GM19324 (cell line): Measurements from ENCODE around the gene SEC22A.

Source experiments
- ATAC-seq: cut with Tn5 transposase; IDR thresholded peaks from one replicate; pipeline ENCODE4 v1.9.1; 2021; ENCODE audit warnings: mild to moderate bottlenecking, moderate library complexity; ENCODE audit not compliant: unreplicated experiment, low FRiP score

SEC22A gene

GRCh38 chr3:123300583-123300982, 98.8 kb downstream of the SEC22A start:
- no peak for ATAC-seq

GRCh38 chr3:123301331-123302184, 99.8 kb downstream of the SEC22A start:
- ATAC-seq: no peak

DNA sequence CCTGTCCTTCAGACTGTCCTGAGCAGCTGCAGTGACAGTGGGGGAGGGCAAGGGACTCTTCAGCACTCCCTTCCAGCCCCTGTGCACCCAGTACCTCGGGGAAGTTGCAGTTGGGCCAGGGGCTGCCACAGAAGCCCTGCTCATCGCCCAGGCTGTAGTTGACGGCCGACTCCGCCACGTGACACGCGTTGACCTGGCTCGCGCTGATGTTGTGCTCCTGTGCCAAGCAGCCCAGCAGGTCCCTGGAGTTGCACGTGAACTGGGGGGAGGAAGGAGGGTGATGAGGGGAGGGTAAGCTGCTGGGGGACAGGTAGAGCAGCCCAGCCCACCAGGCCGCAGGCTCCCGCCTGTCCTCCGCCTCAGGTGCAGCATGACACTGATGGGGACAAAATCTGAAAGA, 101.2 kb downstream of the SEC22A start:
- ATAC-seq: no peak

GRCh38 chr3:123303976-123304560, 102.3 kb downstream of the SEC22A start:
- ATAC-seq: no peak

GRCh38 chr3:123305192-123305591, 103.4 kb downstream of the SEC22A start:
- no peak for ATAC-seq

- no peak for ATAC-seq
Measured at GRCh38 chr3:123307064-123307463, 105.3 kb downstream of the SEC22A start.

DNA sequence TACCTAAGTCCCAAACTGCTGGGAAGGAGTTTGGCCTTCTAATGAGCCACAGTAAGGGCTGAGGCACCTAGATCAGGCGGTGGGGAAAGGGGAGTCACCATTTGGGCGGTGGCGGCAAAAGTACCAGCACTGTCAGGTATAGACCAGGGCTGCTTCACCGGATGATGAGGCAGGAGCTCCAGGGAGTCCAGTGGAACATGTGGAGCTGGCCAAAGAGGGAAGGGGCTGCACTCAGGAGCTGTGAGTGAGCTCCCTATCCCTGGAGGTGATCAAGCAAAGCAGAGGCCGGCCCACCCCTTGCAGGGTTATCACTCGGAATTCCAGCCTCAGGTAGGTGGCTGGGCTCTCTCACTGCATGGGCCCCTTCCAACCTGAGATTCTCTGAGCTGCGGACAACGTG, 108.4 kb downstream of the SEC22A start:
- no peak for ATAC-seq

GRCh38 chr3:123310741-123311140, 109.0 kb downstream of the SEC22A start:
- no peak for ATAC-seq

DNA sequence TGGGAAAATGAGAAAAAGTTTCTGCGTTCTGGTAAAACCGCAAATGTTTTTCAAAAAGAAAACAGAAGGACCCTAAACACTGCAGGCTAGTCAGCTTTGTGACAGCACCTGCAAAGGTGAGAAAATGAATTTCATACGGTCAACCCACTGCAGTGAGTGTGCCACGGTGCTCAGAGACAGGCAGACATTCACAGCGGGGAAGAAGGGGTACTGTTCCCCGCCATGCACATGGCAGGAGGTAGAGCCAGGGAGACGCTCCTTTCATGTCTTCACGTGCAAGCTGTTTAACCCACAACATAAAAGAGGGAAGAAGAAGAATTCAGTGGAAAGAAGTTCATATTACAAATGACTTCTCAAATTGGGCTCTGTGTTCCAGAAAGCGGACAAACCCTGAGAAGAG, 109.5 kb downstream of the SEC22A start:
- no peak for ATAC-seq

DNA sequence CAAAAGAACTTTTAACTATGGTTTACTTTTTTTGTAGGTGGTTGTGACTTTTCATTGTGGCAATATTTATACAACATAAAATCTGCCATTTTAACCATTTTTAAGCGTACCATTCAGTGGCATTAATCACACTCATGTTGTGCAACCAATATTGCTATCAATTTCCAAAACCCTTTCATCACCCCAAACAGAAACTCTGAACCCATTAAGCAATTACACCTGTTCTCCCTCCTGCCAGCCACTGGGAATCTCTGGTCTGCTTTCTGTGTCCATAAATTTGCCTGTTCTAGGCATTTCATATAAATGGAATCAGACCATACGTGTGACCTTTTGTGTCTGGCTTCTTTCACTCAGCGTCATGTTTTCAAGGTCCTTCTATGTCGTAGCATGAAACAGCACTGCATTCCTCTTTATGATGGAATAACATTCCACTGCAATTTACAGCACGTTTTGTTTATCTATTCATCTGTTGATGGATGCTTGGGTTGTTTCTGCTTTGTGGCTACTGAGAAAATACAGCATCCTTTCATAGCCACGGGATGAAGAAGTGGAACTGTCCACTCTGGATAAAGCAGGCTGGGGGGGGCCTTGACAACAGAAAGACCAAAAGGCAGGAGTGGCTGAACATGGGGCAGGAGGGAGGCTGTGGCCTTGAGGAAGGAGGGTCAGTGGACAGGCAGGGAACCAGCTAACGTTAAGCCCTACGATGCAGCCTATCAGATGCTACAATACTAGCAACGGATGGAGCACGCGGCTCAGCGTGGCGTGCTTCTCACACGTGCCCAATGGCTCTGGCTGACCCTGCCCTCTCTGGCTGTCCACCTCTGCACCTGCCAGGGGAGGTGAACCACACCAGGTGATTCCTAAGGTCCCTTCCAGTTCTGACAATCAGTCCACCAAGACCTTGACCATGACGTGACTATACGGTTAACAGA, 110.9 kb downstream of the SEC22A start:
- no peak for ATAC-seq

DNA sequence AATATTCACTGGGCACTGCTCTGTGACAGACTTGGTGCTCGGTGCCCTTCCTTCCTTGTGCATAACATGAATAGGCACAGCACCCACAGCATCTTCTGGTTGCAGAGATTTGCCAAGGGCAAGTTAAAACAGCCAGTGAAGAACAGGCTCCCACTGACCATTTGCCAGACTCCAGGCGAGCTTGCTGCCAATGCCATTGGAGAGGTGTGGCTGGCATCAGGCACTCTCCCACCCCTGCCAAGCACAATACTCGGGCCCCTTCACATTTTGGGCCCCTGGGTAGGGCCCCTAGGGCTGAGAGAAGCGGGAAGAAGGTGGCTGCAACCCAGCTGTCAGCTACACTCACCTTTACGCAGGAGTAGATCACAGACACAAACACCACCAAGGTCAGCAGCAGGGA, 112.1 kb downstream of the SEC22A start:
- no peak for ATAC-seq

DNA sequence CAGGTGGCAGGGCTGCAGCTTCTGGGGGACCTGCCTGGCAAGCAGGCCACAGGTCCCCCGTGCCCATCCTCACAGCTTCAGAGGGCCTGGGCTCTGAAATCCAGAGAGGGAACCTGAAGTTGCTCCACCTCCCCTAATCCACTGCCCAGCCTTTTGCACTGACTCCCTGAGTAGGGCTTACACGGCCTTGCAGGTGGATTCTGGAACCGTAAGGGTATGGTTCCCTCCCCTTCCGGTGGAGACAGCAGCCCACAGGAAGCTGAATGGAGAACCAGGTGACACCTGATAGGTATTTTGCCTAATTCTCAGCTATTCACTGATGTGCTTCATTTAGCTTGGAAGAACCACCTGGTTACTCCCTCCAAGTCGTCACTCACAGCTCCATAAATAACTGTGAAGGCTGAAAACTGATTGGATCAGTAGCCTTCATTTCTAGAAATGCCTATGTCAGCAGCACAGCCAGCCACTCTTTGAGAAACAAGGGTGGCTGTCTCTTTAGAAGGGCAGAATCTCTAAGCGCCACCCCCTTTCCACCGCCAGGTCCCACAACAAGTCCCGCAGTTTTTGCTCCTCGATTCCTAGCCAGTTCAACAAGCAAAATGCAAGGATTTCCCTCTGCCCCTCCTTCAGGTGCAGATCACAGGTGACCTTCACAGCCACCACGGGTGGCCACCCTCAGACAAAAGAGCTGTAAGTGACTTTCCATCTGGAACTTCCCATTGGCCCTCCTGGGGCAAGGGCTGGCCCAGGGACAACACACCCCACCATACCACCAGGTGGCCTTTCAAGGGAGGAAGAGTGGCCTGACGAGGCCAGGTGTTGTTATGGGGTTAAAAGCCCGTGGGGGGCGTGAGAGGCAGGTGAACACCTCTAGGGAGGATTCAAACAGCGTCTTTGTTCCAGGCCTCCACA, 112.9 kb downstream of the SEC22A start:
- ATAC-seq: no peak

- ATAC-seq: no peak
Measured at GRCh38 chr3:123315271-123315595, 113.5 kb downstream of the SEC22A start.

- ATAC-seq: no peak
Measured at GRCh38 chr3:123317716-123318115, 116.0 kb downstream of the SEC22A start.

- ATAC-seq: no peak
Measured at GRCh38 chr3:123318374-123318773, 116.6 kb downstream of the SEC22A start.

DNA sequence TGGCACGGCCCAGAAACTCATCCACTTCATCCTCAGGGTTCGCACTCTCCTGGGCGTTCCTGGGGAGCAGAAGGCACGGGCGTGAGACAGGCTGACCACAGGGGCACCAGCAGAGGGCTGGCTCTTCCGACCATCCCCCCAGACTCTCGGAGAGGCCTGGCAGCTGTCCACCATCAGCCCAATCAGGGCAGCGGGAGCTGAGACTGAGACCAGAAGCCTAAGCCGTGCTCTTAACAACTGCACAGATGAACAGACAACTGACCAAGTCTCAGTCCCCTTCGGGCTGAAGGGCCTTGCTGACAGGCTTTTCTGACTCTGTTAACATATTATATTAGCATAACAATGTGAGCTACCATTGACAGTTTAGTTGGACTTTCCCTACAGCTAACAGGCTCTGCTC, 118.0 kb downstream of the SEC22A start:
- no peak for ATAC-seq

- no peak for ATAC-seq
Measured at GRCh38 chr3:123320221-123320620, 118.5 kb downstream of the SEC22A start.

GRCh38 chr3:123321806-123322205, 120.1 kb downstream of the SEC22A start:
- ATAC-seq: no peak

DNA sequence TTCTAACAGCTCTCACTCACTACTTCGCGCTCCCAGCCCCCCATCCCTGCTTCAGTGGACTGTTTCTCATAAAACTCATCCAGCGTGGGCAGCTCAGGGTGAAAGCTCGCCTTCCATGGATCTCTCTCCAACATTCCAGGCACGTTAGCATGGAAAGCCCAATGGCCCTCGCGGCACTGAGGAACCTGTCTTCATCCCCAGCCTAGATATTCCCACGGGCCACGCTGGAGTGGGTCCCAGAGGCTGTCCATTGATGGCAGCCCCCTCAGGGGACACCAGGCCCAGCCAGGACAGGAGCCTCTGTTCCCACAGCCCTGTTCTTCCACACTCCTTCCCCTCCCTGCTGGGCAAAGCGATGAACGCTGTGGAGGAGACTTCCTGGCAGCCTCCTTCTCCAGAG, 121.1 kb downstream of the SEC22A start:
- ATAC-seq: no peak
